Renal pelvis (tissue), 4 donors: Measurements from ENCODE around the gene SPINK5. TPM values are rescaled to one million over a fixed set of nuclear protein-coding genes. Genes with fewer than 3 reads are reported as not detected.

ENCODE experiments used
- DNase-seq: peaks from one replicate; pipeline ENCODE4 v3.0.0-alpha.2; 2013
- polyA plus RNA-seq, 3 donors: library from polyadenylated mRNA; unstranded; fragments of 120-200 nt; gene quantifications; one replicate each; pipeline ENCODE4 v1.2.1, GENCODE V29; 2013; ENCODE audit not compliant: insufficient read length in 3 of 3

The SPINK5 gene
- polyA plus RNA-seq, 3 donors, result 0.42 to 0.47 (median 0.43) TPM

DNA sequence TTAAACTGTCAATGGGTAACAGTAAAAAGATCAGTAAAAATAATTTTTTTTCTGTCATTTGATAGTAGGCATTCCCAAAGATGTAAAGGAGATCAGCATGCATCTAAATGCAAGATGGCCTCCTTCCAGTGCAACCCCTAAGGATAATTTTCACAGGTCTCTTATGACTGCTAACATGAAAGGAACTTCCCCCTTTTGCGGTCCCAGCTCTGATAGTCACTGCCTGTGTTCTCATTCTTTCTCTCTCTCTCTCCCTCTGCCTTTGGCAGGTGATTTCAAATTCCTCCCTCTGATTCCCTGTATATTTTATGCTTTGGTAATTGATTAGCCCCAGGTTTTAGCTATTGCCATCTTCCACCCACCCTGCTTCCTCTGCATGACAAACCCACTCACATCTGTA is 113.4 kb downstream of the SPINK5 start:
- no peak for DNase-seq

DNA sequence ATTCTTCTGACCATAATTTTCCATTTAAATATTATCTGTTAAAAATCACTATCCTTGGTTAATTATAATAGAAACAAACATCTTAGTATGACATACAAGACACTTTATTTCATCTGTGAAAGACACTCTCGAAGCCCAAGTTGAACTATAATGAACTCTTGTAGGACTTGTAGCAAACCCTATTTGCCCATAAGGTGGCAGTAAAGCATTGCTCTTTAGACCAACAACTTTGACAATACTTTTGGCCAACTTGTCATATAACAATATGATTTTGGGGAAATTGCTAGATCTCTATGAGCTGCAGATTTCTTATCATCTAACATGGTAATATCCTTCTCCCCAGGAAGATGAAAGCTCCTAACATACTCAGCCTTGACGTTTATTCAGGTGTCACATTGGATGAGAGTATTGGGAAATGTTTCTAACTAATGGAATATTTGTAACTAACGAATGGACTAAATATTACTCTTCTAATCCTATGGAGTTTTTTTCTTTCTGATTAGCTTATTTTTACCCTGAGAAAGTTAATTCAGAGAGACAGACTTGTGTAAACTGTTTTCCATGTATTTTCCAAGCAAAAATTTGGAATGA is 115.5 kb downstream of the SPINK5 start:
- DNase-seq, result peak; percentile 30

DNA sequence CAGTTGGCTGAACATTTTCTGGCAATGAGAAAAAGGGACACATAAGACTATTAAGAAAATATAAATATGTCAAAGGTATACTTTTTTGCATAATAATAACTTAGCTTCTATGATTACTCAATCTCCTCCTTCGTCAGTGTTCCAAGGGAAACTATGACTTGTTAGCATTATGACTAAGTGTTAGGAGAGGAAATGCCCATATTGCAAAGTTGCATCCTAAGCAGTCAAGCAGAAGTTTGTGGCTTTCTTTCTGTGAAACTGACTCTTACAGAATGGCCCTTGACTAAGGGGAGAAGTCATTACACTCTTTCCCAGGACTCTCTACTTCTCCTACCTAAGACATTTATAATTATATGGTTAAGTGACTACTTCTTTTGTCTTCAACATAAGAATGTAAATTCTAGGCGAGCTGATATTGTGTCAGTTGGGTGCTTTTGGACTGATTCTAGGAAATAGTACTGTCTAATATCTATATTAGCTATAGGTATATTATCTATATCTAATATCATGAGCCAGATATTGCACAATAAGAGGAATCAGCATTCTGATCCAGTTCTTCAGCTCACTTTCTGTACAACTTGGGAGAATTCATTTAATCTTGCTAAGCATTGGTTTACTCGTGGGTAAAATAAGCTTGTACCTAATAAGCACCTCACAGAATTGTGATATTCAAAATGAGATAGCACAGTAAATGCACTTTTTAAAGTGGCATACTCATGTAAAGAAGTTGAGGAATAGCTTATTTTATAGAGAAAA is 122.6 kb downstream of the SPINK5 start:
- DNase-seq, result no peak

Other genes starting within 250 kb of the SPINK5 start
- 10 to 100 TPM; 45.8 to 55.1 (median 50.5) TPM for gene SPINK1, start 232.3 kb upstream of the SPINK5 start, polyA plus RNA-seq
- gene SCGB3A2, start 185.3 kb upstream of the SPINK5 start, polyA plus RNA-seq, result under 1 TPM in 2 of 3 donors, not detected in 1; 0.48 to 0.95 TPM
- gene C5orf46, start 157.4 kb upstream of the SPINK5 start, polyA plus RNA-seq, result not detected
- not detected for gene SPINK14, start 104.6 kb downstream of the SPINK5 start, polyA plus RNA-seq
- gene SPINK6, start 139.1 kb downstream of the SPINK5 start, polyA plus RNA-seq, result not detected
- gene MARCOL, start 174.5 kb downstream of the SPINK5 start, polyA plus RNA-seq, result not detected
- gene SPINK13, start 204.8 kb downstream of the SPINK5 start, polyA plus RNA-seq, result under 1 TPM; 0.40 to 0.91 (median 0.81) TPM
- gene SPINK7, start 248.4 kb downstream of the SPINK5 start, polyA plus RNA-seq, result under 1 TPM; 0.13 to 0.82 (median 0.37) TPM